Measurements from ENCODE around the gene RASGRP3. TPM values are rescaled to one million over a fixed set of nuclear protein-coding genes. Genes with fewer than 3 reads are reported as not detected.

The RASGRP3 gene
- total RNA-seq, 1 experiment from 2014 or later: 0.59 TPM

DNA sequence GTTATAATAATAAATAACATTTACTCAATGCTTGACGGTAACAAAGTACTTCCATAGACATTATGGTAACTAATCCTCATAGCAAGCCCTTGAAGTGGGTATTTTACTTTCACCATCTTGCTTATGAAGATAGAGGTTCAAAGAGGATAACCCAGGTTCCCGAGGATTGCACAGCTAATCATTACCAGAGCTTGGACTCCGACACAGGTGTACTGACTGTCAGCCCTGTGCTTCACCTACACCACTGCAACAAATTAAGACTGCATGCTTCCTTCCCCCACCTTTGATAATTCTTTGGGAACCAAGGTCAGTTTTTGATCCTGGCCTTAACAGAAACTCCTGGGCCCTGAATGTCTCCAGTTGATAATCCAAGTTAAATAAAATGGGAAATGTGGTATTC lies 73.8 kb downstream of the RASGRP3 start (continued):
- TF ChIP-seq, protein P1, sequence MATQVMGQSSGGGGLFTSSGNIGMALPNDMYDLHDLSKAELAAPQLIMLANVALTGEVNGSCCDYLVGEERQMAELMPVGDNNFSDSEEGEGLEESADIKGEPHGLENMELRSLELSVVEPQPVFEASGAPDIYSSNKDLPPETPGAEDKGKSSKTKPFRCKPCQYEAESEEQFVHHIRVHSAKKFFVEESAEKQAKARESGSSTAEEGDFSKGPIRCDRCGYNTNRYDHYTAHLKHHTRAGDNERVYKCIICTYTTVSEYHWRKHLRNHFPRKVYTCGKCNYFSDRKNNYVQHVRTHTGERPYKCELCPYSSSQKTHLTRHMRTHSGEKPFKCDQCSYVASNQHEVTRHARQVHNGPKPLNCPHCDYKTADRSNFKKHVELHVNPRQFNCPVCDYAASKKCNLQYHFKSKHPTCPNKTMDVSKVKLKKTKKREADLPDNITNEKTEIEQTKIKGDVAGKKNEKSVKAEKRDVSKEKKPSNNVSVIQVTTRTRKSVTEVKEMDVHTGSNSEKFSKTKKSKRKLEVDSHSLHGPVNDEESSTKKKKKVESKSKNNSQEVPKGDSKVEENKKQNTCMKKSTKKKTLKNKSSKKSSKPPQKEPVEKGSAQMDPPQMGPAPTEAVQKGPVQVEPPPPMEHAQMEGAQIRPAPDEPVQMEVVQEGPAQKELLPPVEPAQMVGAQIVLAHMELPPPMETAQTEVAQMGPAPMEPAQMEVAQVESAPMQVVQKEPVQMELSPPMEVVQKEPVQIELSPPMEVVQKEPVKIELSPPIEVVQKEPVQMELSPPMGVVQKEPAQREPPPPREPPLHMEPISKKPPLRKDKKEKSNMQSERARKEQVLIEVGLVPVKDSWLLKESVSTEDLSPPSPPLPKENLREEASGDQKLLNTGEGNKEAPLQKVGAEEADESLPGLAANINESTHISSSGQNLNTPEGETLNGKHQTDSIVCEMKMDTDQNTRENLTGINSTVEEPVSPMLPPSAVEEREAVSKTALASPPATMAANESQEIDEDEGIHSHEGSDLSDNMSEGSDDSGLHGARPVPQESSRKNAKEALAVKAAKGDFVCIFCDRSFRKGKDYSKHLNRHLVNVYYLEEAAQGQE (IDR thresholded peaks at IDR 0.05; ENCODE audit: low read depth): no peak
- TF ChIP-seq EZH2phosphoT487 (IDR thresholded peaks at IDR 0.05; ENCODE audit: borderline replicate concordance): no peak
- no peak for TF ChIP-seq SP1 (IDR thresholded peaks at IDR 0.05; ENCODE audit: low read depth)

DNA sequence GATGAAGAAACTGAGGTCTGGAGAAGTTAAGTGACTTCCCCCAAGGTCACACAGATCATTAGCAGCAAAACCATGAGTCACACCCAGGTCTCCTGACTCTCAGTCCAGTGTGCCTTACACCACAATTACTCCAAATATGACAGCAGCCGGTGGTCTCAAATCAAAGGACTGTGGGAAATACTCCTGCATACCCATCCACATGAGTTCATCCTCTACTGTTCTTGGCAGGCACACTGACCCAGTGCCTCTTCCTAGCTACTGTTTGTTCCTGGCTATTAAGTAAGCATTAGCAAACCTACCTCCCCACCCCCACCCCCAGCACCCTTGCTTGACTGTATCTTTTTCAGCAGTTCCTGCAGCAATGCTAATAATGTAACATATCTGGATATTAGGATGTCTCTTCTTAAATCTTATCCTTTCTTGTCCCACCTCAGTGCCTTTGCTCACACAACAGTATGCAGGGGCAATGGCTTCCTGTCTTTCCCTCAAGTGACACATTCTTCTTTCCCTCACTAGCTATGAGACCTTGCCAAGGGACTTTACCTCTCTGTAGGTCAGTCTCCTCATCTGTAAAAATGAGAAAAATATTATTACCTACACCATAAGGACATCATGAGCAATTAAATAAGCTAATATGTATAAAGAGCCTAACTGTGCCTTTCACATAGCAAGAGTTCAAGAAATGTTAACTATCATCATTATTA lies 76.5 kb downstream of the RASGRP3 start:
- Histone ChIP-seq H3K4me2 (ENCODE audit: low read length) (no peak overlapping the region), H3K4me3 (replicated peaks in 1 of 2; ENCODE audit: low read depth in 1 of 2, low read length in 2 of 2) (no peak overlapping the region), H3K9me3 (ENCODE audit: control insufficient read depth in 1 of 2, insufficient read depth in 1 of 2, low read depth in 1 of 2, low read length in 2 of 2) (no peaks in the 10 kb centered on the region), H3K9me2 (ENCODE audit: insufficient read depth) (no peaks in the 10 kb centered on the region), H3K9ac (ENCODE audit: low read length) (no peak overlapping the region), H3K36me3 (ENCODE audit: control insufficient read depth in 1 of 2, insufficient read depth in 2 of 2, low read length in 2 of 2) (no peaks in the 10 kb centered on the region), H3K4me1 (ENCODE audit: control insufficient read depth in 1 of 2, insufficient read depth in 2 of 2, low read length in 2 of 2) (no peaks in the 10 kb centered on the region), H3K27ac (ENCODE audit: low read depth, low read length) (no peak overlapping the region), H3K27me3 (ENCODE audit: insufficient read depth, low read length) (no peaks in the 10 kb centered on the region), H2AFZ (ENCODE audit: low read depth, low read length, poor library complexity, severe bottlenecking) (no peak overlapping the region), H4K20me1 (ENCODE audit: insufficient read depth) (no peaks in the 10 kb centered on the region), H3K79me2 (ENCODE audit: insufficient read depth, low read length) (no peaks in the 10 kb centered on the region)
- intact Hi-C loops (cut with micrococcal nuclease): no loop called here
- TF ChIP-seq JUND (IDR thresholded peaks at IDR 0.05) (no peak), CEBPB (IDR thresholded peaks at IDR 0.05; ENCODE audit: low read depth) (no peak), YY1 (IDR thresholded peaks at IDR 0.05; ENCODE audit: extremely low read depth, insufficient replicate concordance, low read depth, low read length) (no peak)
- DNase-seq (ENCODE audit: low read depth, low spot score) (no peak), ATAC-seq (no peak)
- no TSS peak for BruUV-seq (replicated peaks)
- ChIA-PET RAD21 (ENCODE audit: low non-redundant PET in 1 of 2, low total read pairs in 2 of 2, uncharacterized antibody in 2 of 2, unreplicated experiment in 2 of 2) (no interaction called here), POLR2A (no interaction called here), CTCF (interaction anchor here (0.6 kb wide), 1 partner anchor 173 kb away, joined by 3 read pairs; no protein-coding TSS in a partner anchor)

Data from HCT116 (cell line).